Activated gamma-delta T cell (primary cell): ENCODE data around the gene DHRSX.
"Not testable (repeated sequence)": the region's sequence is repeated elsewhere in the genome, so short reads cannot be mapped to it uniquely, and the experiment has no call there.

ENCODE experiments used
- DNase-seq: peaks from one replicate; lab custom pipeline; 2025; lab: John Stamatoyannopoulos, UW

The DHRSX gene

GRCh38 chrX:2497961-2498780 lies 2.6 kb downstream of the DHRSX start:
- no peak for DNase-seq

- no peak for DNase-seq
Measured at GRCh38 chrX:2495595-2495994, 5.2 kb downstream of the DHRSX start.

DNA sequence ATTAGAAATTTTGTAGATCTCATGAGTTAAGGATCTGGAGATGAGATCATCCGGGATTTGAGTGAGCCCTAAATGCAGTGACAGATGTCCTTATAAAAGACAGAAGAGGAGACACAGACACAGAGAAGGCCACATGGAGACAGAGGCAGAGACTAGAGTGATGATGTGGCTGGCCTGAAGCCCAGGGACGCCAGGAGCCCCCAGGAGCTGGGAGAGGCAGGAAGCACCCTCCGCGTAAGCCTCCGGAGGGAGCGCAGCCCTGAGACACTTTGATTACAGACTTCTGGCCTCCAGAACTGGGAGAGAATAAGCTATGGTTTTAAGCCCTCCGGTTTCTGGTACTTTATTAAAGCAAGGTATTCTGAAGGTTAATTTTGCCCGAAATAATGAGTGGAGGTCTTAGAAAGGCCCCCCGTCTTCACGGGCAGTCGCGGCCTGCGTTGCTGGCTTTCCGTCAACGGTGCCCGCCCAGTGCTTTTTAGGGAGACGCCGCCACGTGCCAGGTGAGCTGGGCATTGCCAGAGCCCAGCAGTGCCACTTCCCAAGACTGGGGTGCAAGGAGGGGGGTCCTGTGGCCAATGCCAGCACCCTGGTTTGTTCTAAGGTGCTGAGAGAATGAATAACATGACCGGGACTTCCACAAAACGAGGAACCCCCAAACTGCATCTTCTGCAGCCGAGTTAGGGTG lies 8.1 kb downstream of the DHRSX start:
- no peak for DNase-seq

GRCh38 chrX:2490634-2491033 lies 10.1 kb downstream of the DHRSX start:
- no peak for DNase-seq

GRCh38 chrX:2489446-2490445 lies 11.0 kb downstream of the DHRSX start:
- DNase-seq, result no peak

GRCh38 chrX:2488621-2489285 lies 12.0 kb downstream of the DHRSX start:
- DNase-seq, result no peak

GRCh38 chrX:2487366-2487765 lies 13.4 kb downstream of the DHRSX start:
- DNase-seq, result no peak

- DNase-seq, result no peak
Measured at GRCh38 chrX:2486476-2487133, 14.2 kb downstream of the DHRSX start.

DNA sequence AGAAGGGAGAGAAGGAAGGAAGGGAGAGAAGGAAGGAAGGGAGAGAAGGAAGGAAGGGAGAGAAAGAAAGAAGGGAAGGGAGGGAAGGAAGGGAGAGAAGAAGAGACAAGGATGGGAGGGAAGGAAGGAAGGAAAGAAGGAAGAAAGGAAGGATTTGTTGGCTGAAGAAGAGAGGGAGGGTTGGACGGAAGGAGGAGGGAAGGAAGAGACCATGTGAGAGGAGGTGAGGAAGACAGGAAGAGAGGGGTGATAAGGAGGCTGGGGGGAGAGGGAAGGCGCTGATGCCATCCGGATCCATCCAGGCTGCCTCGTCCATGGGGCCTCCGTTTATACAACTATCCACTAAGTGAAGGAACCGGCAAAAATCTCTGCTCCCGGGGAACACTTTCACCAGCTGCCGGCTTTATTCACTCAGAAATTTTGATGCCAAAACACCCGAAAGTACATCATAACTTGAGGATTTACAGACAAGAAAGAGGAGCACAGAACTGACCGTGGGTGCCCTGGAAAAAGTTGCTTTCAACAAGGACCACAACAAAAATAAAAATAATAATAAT lies 14.9 kb downstream of the DHRSX start:
- no peak for DNase-seq

DNA sequence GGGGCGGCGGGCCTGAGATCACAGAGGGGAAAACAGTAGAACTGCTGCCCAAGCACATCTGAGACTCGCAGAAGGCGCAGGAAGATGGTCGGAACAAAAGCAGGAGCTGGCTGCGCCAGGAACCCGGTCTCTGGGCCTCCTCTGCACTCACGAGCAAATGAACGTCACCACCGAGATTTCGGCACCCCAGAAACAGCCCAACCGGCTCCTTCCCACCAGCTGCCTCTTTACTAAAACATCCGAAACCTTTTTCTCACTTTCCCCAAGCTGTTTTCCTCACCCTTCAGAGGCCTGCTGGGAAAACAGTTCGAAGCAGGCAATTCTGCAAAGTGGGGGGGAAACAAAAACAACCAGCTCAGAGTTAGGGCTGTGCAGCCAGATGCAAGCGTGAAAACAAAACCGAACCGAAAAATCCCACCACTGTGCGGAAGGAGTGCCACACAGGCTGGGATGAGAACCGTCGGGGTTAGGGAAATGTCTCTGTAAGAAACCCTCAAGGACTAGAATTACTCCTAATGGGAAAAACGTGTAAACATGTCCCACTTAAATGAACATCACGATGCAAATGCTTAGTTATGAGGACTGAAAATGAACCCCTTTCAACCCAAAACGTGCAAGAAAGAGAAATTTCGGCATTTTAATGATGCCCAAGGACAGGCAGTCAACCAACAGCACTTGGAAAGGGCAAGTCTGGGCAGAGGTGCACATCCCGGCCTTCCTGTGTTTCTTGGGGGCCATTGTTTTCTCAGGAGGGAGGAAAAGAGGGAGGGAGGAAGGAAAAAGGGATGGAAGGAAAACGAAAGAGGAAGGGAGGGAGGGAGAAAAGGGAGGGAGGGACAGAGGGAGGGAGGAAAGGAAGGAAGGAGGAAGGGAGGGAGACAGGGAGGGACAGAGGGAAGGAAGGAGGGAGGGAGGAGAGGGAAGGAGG lies 15.8 kb downstream of the DHRSX start:
- no peak for DNase-seq

- DNase-seq, result no peak
Measured at GRCh38 chrX:2484256-2484655, 16.5 kb downstream of the DHRSX start.

DNA sequence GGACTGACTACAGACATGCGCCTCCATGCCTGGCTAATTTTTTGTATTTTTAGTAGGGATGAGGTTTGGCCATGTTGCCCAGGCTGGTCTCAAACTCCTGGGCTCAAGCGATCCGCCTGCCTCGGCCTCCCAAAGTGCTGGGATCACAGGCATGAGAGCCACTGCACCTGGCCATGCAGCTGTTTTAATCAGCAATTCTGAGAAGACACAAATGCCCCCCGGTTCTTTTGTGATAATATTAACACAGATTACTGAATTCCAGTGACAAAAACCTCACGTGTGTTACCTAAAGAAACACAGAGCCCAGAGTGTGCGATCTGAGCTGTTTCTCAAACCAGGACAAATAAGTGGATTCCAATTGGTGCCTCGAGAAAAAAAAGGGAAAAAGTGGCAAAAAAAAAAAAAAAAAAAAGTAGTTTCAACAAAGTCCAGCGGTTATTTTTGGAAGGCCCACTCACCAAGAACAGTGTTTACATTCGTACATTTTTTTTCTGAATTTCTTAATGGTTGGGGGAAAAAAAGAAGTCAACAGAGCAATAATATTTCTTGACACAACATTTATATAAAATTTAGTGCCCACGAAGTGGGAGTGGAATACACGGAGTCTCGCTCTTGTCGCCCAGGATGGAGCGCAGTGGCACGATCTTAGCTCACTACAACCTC lies 17.2 kb downstream of the DHRSX start:
- no peak for DNase-seq

DNA sequence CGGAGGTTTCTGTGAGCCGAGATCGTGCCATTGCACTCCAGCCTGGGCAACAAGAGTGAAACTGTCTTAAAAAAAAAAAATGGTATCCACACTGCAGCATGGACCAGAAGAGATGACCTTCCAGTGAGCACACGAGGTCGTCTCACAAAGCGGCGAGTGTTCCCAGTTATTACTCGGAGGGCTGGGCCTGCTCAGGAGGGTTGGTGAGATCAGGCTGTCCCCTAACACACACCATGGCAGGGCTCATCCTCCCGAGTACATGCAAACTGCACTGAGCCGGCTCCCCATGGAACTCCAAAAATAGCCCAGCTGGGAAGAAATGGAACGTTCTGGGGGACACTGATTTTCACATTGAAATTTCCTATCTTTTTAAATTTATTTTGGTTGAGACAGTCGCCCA lies 19.2 kb downstream of the DHRSX start:
- not testable (repeated sequence) for DNase-seq

- DNase-seq, result not testable (repeated sequence)
Measured at GRCh38 chrX:2479982-2480381, 20.8 kb downstream of the DHRSX start.

DNA sequence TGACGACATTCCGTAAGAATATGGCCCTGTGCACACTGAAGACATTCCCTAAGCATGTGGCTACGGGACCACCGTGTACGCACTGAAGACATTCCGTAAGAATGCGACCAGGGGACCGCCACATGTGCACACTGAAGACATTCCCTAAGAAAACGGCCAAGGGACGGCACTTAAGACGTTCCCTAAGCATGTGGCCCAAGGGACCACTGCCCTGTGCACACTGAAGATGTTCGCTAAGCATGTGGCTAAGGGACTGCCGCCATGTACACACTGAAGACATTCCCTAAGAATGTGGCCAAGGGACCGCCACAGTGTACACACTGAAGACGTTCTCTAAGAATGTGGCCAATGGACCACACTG lies 21.4 kb downstream of the DHRSX start:
- DNase-seq, result no peak

GRCh38 chrX:2478546-2479419 lies 22.0 kb downstream of the DHRSX start:
- DNase-seq, result no peak

GRCh38 chrX:2477313-2477712 lies 23.5 kb downstream of the DHRSX start:
- not testable (repeated sequence) for DNase-seq
